HG03460 (cell line): Measurements from ENCODE around the gene RECQL.
"Not testable (repeated sequence)": the region's sequence is repeated elsewhere in the genome, so short reads cannot be mapped to it uniquely, and the experiment has no call there.

Experiments
- ATAC-seq: cut with Tn5 transposase; IDR thresholded peaks from one replicate; pipeline ENCODE4 v1.9.1; 2021; ENCODE audit not compliant: unreplicated experiment

The RECQL gene

GRCh38 chr12:21433525-21433924, 67.9 kb downstream of the RECQL start:
- ATAC-seq, result no peak

- ATAC-seq, result no peak
These were observed 71.4 kb downstream of the RECQL start for GRCh38 chr12:21429994-21430393.

DNA sequence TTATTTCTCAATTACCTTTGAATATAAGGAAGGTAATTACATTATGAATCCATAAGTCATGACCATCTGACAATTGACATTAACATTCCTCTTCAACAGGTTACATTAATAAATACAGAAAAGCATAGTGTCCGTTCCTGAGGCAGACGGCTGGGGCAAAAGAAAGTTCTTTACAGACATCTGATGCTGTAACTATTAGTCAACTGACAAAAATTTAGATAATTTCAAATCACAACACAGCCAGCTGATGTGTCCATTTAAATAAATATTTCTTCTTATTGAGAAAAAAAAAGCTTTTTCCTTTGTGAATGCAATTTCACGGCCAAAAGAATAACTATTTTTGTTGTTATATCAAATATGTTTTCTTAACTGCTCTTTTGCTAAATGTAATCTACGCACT, 73.2 kb downstream of the RECQL start:
- no peak for ATAC-seq

DNA sequence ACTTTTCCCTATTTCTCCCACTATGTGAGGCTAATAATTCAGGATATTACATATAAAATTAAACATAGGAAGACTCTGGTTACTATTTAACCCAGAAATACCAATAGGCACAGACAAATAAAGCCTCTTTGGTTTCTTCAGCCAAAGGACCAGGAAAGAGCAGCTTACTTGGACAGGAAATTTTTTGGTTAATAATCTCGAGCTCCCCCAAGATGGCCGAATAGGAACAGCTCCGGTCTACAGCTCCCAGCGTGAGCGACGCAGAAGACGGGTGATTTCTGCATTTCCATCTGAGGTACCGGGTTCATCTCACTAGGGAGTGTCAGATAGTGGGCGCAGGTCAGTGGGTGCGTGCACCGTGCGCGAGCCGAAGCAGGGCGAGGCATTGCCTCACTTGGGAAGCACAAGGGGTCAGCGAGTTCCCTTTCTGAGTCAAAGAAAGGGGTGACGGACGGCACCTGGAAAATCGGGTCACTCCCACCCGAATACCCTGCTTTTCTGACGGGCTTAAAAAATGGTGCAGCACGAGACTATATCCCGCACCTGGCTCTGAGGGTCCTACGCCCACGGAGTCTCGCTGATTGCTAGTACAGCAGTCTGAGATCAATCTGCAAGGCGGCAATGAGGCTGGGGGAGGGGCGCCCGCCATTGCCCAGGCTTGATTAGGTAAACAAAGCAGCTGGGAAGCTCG, 82.3 kb downstream of the RECQL start:
- not testable (repeated sequence) for ATAC-seq
